GM18507 (cell line): ENCODE results near the gene ADCY5.
A peak's percentile ranks its signal among the peaks of the same experiment; 100 is the strongest.
"Not testable (repeated sequence)": the region's sequence is repeated elsewhere in the genome, so short reads cannot be mapped to it uniquely, and the experiment has no call there.

Source experiments
- DNase-seq: peaks from one replicate; pipeline ENCODE4 v3.0.0; 2011; ENCODE audit warnings: low read depth; ENCODE audit not compliant: insufficient read length; ENCODE audit errors: extremely low spot score
- FAIRE-seq: peaks from 2 replicates; lab custom pipeline; 2011; peaks lifted over from hg19 to GRCh38; lab: Jason Lieb, UNC

ADCY5 gene

DNA sequence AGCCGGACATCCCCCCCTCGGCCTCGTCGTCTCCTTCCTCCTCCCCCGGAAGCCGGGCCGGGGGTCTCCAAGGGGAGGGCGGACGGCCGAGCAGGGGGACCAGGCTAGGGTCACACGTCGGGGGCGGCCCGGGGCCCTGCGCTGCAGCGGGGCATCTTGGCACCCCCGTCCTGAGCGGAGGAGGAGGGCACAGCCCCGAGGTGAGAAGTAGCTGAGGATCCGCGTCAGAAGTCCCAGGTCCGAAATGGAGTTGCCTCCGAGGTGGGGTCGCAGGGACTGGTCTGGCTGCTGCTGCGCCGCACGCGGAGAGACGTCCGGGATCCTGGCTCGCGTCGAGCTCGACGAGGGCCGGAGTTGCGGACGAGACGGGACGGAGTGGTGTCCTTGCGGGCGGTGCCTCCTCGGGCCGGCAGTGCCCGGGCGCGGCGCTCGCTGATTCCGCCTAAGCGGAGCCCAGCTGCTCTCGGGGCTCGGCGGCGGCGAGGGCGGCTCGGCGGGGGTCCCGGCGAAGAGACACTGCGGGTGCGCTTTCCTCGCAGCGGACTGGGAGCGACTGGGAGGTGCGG, at the start of gene ADCY5:
Gene ADCY5, minus strand, starts transcription at position 555 of the 566 bp plus-strand sequence. Its CDS starts 545 bp downstream, at position 10.
- DNase-seq (no peak), FAIRE-seq (no peak)

- DNase-seq (no peak), FAIRE-seq (no peak)
Observed at GRCh38 chr3:123493912-123494311, 45.0 kb upstream of the ADCY5 start.

GRCh38 chr3:123491966-123492587, 43.2 kb upstream of the ADCY5 start:
- FAIRE-seq (no peak), DNase-seq (no peak)

GRCh38 chr3:123489400-123490004, 40.6 kb upstream of the ADCY5 start:
- FAIRE-seq = peak; percentile 59

GRCh38 chr3:123488645-123489347, 39.9 kb upstream of the ADCY5 start:
- DNase-seq (no peak), FAIRE-seq (no peak)

More at GRCh38 chr3:123489400-123490004, 40.6 kb upstream of the ADCY5 start:
- DNase-seq = peak; percentile 17

DNA sequence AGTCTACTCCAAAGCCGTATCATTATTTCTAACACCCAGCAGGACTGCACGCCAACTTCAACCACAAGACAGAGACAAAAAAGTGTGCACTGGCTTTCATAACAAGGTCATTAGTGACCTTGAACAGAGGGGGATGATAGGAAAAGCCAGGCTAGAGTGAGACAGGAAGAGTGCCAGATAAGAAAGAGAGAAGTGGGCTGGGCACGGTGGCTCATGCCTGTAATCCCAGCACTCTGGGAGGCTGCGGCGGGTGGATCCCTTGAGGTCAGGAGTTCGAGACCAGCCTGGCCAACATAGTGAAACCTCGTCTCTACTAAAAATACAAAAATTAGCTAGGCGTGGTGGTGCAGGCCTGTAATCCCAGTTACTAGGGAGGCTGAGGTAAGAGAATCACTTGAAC, 38.2 kb upstream of the ADCY5 start:
- not testable (repeated sequence) for DNase-seq, FAIRE-seq

- FAIRE-seq (no peak), DNase-seq (no peak)
Observed at GRCh38 chr3:123486460-123486859, 37.6 kb upstream of the ADCY5 start.

GRCh38 chr3:123485551-123485950, 36.7 kb upstream of the ADCY5 start:
- DNase-seq = no peak
- FAIRE-seq = no peak

- DNase-seq (no peak), FAIRE-seq (no peak)
Observed at GRCh38 chr3:123483146-123483545, 34.3 kb upstream of the ADCY5 start.

DNA sequence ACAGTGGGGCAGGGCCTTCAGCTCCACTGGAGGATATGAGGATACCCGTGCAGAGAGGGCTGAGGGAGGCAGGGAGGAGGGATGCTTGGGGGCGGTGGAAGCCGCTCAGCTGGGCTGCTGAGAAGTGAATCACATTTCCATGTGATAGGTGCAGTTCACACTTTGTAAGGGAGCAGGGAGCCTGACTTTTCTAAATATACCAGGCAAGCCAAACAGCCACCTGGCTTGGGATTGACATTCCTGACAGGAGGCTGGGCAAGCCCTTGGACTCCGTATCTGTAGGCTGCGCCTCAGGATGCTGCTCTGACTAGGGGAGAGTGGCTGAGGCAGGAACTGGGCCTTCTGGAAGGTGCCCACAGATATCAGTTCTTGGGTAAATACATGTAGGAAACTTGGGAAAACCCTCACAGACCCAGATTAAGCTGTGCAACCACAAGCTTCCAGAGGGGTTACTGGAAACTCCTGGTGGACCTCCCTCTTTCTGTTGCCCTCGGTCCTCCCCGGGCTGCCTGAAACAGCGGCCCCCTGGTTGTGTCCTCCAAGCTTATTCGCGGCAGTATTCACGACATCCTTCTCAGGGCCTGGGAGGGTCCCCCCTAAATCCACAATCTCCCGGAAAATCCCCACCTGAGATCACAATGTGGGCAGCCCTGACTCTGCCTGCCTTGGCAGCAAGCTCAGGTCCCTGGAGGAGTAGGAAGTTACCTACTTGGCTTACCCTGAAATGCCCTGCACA, 33.0 kb upstream of the ADCY5 start:
- no peak for DNase-seq
- no peak for FAIRE-seq

DNA sequence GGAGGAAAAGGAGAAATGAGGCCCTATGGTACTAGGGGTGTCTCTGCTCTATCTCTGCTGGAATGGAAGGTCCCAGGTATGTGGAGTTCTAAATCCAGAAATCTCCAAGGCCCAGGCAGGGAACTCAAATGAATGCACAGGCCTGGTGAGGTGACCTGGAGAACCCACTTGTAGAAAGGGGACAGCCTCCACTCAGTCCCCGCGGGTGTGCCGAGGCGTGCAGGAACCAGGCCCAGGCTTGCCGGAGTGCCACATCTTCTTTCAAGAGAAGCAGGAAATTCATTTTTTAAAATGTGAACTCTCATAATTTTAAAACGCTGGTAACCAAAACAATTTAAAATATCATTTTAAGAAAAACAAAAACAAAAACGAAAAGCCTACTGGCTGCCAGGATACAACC, 32.2 kb upstream of the ADCY5 start:
- DNase-seq = no peak
- FAIRE-seq = no peak

DNA sequence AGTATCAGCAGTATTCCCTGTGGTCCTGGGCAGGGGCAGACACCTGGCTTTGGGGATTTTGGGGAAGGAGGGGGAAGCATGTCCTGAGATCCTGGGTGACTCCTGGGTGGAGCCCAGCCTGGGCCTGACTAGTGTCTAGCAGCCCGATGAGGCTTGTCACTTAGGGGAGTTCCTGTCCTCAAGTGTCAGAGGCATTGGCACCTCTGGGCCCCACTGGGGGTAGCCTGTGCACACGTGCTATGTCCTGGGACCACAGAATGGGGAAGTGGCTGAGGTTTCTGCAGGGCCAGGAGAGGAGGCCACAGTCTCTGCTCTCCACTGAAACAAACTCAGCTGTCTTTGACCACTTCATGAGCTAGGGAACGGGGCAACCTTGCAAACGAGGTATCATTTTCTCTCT, 31.5 kb upstream of the ADCY5 start:
- no peak for FAIRE-seq
- no peak for DNase-seq

DNA sequence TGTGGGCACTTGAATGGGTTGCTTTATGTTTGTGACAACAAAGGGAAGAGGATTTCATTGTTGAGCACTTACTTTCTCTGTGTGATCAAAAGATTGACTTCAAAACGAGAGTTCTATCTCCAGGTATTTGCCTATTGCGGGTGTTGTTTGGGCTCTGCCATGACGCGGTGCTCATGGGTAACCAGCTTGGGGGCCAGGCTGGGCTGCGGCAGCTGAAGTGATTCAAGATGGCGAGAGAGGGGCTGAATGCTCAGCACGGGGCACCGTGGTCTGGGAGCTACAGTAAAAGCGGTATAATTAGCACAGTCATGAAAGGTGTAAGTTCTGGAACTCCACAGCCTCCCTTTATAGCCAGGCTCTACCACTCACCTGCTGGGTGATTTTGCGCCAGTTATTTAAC, 31.0 kb upstream of the ADCY5 start:
- FAIRE-seq (no peak), DNase-seq (no peak)

DNA sequence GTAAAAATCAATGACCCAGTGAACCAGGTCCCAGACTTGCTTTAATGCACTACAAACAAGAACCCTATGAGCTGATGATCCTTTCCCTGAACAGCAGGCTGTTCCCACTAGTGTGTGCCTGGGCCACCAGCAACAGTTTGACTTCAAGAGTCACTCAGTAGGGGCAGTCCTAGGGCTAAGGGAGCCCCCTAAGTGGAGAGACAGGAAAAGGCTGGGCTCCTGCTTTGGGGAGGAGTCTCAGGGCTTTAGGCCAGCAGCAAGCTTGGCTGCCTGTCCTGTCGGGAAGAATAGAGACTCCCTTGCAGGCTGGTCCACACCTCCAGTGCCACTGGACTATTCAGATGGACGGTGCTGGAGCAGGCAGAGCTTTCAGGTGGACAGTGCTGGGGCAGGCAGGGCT, 29.4 kb upstream of the ADCY5 start:
- no peak for DNase-seq
- FAIRE-seq = no peak

DNA sequence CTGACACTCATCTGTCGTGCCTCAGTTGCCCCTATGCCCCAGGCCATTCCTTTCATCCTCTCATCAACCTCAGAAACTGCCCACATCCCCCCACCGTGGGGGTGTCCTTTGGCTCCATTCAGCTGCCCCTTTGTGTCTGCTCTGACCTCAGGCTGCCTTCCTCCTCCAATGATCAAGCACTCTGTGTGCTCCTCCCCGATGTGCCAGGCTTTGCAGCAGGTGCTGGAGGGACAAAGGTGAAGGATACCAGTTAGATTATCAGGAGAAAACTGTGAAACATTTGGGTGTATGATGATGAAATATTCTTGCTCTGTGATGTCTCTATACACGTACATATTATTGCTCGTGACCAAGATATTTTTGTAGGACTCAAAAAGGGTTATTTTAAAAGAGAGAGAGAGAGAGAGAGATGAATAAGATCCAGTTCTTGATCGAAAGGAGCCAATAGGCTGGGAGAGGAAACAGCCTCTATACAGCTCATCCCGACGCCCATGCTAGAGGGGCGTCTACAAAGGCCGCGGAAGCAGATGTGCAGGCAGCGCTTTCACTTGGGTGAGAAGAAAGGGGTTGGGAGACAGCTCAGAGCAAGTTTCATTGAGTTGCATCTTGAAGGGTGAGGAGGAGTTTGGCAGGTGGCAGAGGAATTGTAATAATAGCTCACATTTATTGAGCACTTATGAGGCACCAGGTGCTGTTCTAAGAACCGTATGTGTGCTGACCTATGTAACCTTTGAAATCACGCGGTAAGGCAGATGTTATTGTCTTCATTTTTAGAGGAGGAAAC, 28.3 kb upstream of the ADCY5 start:
- DNase-seq (no peak), FAIRE-seq (no peak)

GRCh38 chr3:123475786-123476185, 26.9 kb upstream of the ADCY5 start:
- DNase-seq (no peak), FAIRE-seq (no peak)

GRCh38 chr3:123471106-123471505, 22.2 kb upstream of the ADCY5 start:
- DNase-seq (no peak), FAIRE-seq (no peak)

DNA sequence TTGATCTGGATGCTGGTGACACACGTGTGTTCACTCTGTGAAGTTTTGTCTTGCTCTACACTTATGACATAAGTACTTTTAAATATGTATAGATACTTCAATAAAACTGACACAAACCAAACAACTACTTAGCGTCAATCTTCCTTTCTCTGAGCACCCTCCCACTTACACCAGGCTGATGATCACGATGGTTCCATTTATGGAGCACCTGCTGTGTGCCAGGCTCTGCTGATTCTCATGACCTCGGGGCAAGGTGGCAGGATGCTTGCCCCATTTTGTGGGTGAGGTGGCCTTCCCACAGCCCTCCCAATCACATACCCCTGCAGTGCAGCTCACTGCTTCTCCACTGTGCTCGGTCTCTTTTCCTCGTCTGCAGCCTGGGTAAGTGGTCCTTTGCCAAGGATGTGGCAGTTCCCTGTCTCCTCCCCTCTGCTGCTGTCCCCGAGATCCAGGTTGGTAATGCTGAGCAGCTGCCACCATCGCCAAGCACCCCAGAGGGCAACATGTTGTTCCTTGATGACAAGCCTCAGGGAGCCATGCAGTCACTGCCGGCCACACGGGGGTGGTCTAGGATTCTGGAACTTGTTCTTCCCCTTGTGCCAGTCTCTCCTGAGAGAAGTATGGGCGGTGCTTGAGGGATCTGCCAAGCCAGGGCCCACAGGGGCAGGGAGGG, 20.6 kb upstream of the ADCY5 start:
- no peak for DNase-seq
- FAIRE-seq = no peak

GRCh38 chr3:123467046-123467445, 18.2 kb upstream of the ADCY5 start:
- DNase-seq (no peak), FAIRE-seq (no peak)
